IMR-90 (cell line): ENCODE results near the gene ZNF613. TPM values are rescaled to one million over a fixed set of nuclear protein-coding genes. Genes with fewer than 3 reads are reported as not detected.

Experiments
- ATAC-seq: fragments of 200-7000 bp; cut with Tn5 transposase; 2 replicates; pipeline ENCODE4 v1.9.1; 2020; ENCODE audit warnings: low read depth, mild to moderate bottlenecking, moderate library complexity
- BruUV-seq: library from RNA; stranded (reverse); fragments of 400-500 nt; replicated peaks from 2 replicates; lab custom pipeline; 2021; lab: Mats Ljungman, UMichigan
- CTCF ChIA-PET: fragments of 300-600 bp; formaldehyde crosslinking; extraction: SDS; loops from one replicate; lab custom pipeline; 2021; ENCODE audit warnings: antibody characterized with exemption; lab: Yijun Ruan, JAX
- POLR2A ChIA-PET: fragments of 300-600 bp; sonication (Branson Sonifier 250); formaldehyde crosslinking; loops from one replicate; lab custom pipeline; 2022; ENCODE audit warnings: antibody characterized with exemption; ENCODE audit not compliant: unreplicated experiment; lab: Charles Lee
- DNase-seq: peaks from one replicate; pipeline ENCODE4 v3.0.0; 2013
- H2AFZ ChIP-seq: replicated peaks from 2 replicates; pipeline ENCODE3; 2013; ENCODE audit warnings: low read length, mild to moderate bottlenecking; ENCODE audit not compliant: poor library complexity
- H2AK5ac ChIP-seq: 2 replicates; pipeline ENCODE4 v1.6.1; 2013; ENCODE audit warnings: low read depth, low read length, inconsistent platforms
- H2AK9ac ChIP-seq: replicated peaks from 2 replicates; pipeline ENCODE3; 2013; ENCODE audit warnings: mild to moderate bottlenecking, low read depth, low read length, moderate library complexity; ENCODE audit not compliant: poor library complexity
- H2BK120ac ChIP-seq: 2 replicates; pipeline ENCODE4 v1.6.1; 2013; ENCODE audit warnings: low read depth, low read length, inconsistent platforms
- H2BK15ac ChIP-seq: 3 replicates; pipeline ENCODE4 v1.6.1; 2013; ENCODE audit warnings: low read depth, low read length, inconsistent platforms
- H2BK20ac ChIP-seq: 2 replicates; pipeline ENCODE4 v1.6.1; 2013; ENCODE audit warnings: low read depth, mild to moderate bottlenecking, inconsistent platforms, low read length, moderate library complexity
- H2BK5ac ChIP-seq: 2 replicates; pipeline ENCODE4 v1.6.1; 2013; ENCODE audit warnings: mild to moderate bottlenecking, low read depth, low read length, inconsistent platforms; ENCODE audit not compliant: poor library complexity, severe bottlenecking
- H3K14ac ChIP-seq: replicated peaks from 2 replicates; pipeline ENCODE4 v1.6.1; 2013; ENCODE audit warnings: low read depth, low read length, inconsistent platforms
- H3K18ac ChIP-seq: 2 replicates; pipeline ENCODE4 v1.6.1; 2013; ENCODE audit warnings: low read depth, low read length, control low read depth
- H3K23ac ChIP-seq: 2 replicates; pipeline ENCODE4 v1.6.1; 2013; ENCODE audit warnings: low read depth, low read length, inconsistent platforms
- H3K27ac ChIP-seq: 2 replicates; pipeline ENCODE4 v1.5.1; 2013; ENCODE audit warnings: mild to moderate bottlenecking, control low read depth, low read length; ENCODE audit not compliant: insufficient read depth
- H3K27me3 ChIP-seq: 2 replicates; pipeline ENCODE4 v1.6.1; 2013; ENCODE audit warnings: low read length; ENCODE audit not compliant: control insufficient read depth, insufficient read depth
- H3K36me3 ChIP-seq: 2 replicates; pipeline ENCODE4 v1.6.1; 2013; ENCODE audit warnings: low read length, mixed read lengths; ENCODE audit not compliant: control insufficient read depth, insufficient read depth
- H3K4ac ChIP-seq: 2 replicates; pipeline ENCODE4 v1.6.1; 2013; ENCODE audit warnings: low read depth, low read length, inconsistent platforms
- H3K4me1 ChIP-seq: 2 replicates; pipeline ENCODE4 v1.6.1; 2013; ENCODE audit warnings: low read length, mixed read lengths; ENCODE audit not compliant: control insufficient read depth, insufficient read depth
- H3K4me2 ChIP-seq: 2 replicates; pipeline ENCODE4 v1.6.1; 2013; ENCODE audit warnings: low read depth, mild to moderate bottlenecking, control low read depth, low read length, moderate library complexity
- H3K4me3 ChIP-seq: 2 replicates; pipeline ENCODE4 v1.5.1; 2013; ENCODE audit warnings: low read depth, mild to moderate bottlenecking, control low read depth, low read length, moderate library complexity; ENCODE audit not compliant: insufficient read depth
- H3K56ac ChIP-seq: 2 replicates; pipeline ENCODE4 v1.6.1; 2013; ENCODE audit warnings: low read length, inconsistent platforms; ENCODE audit not compliant: insufficient read depth; ENCODE audit errors: extremely low read depth
- H3K79me1 ChIP-seq, 2 experiments: 2 replicates each; pipeline ENCODE4 v1.6.1; 2013; ENCODE audit warnings: low read length in 2 of 2, inconsistent platforms in 1 of 2, low read depth in 1 of 2
- H3K9ac ChIP-seq: 2 replicates; pipeline ENCODE4 v1.6.1; 2013; ENCODE audit warnings: low read depth, low read length, control low read depth
- H3K9me1 ChIP-seq: 2 replicates; pipeline ENCODE4 v1.6.1; 2013; ENCODE audit warnings: low read length, inconsistent platforms; ENCODE audit not compliant: insufficient read depth
- H3K9me3 ChIP-seq: 2 replicates; pipeline ENCODE4 v1.6.1; 2013; ENCODE audit warnings: low read length; ENCODE audit not compliant: control insufficient read depth, insufficient read depth
- H4K20me1 ChIP-seq: 2 replicates; pipeline ENCODE4 v1.6.1; 2013; ENCODE audit warnings: low read length, inconsistent platforms; ENCODE audit not compliant: insufficient read depth
- H4K5ac ChIP-seq: 2 replicates; pipeline ENCODE4 v1.6.1; 2013; ENCODE audit warnings: mild to moderate bottlenecking, low read depth, low read length, control low read depth
- H4K8ac ChIP-seq, 2 experiments: 2 replicates each; pipeline ENCODE4 v1.6.1; 2013; ENCODE audit warnings: low read depth in 2 of 2, low read length in 2 of 2, control low read depth in 1 of 2, inconsistent platforms in 1 of 2
- H4K91ac ChIP-seq: 2 replicates; pipeline ENCODE4 v1.6.1; 2013; ENCODE audit warnings: low read depth, low read length, inconsistent platforms; ENCODE audit not compliant: insufficient read depth
- BHLHE40 ChIP-seq: fragments of 150-350 bp; IDR thresholded peaks from 2 replicates; pipeline ENCODE4 v1.6.1; 2016; ENCODE audit warnings: mild to moderate bottlenecking, low read depth, low read length
- CEBPB ChIP-seq: IDR thresholded peaks from 2 replicates; pipeline ENCODE4 v1.6.1; 2012; ENCODE audit warnings: low read depth, low read length, improper control_type of control experiment
- ELK1 ChIP-seq: fragments of 150-350 bp; IDR thresholded peaks from 2 replicates; pipeline ENCODE4 v1.6.1; 2016; ENCODE audit warnings: low read depth, mild to moderate bottlenecking, low read length, moderate library complexity, borderline replicate concordance
- FOS ChIP-seq: fragments of 150-350 bp; IDR thresholded peaks from 2 replicates; pipeline ENCODE4 v1.6.1; 2016; ENCODE audit warnings: low read depth, low read length
- MAFK ChIP-seq: IDR thresholded peaks from 2 replicates; pipeline ENCODE4 v1.6.1; 2012; ENCODE audit warnings: low read depth, low read length, improper control_type of control experiment
- MAZ ChIP-seq: IDR thresholded peaks from 2 replicates; pipeline ENCODE4 v1.6.1; 2012; ENCODE audit warnings: low read depth, mild to moderate bottlenecking, low read length, improper control_type of control experiment, moderate library complexity, borderline replicate concordance
- MXI1 ChIP-seq: IDR thresholded peaks from 2 replicates; pipeline ENCODE4 v1.6.1; 2012; ENCODE audit warnings: low read depth, mild to moderate bottlenecking, low read length, moderate library complexity, borderline replicate concordance
- NFE2L2 ChIP-seq: fragments of 150-350 bp; IDR thresholded peaks from 2 replicates; pipeline ENCODE4 v1.6.1; 2016; ENCODE audit warnings: low read depth, mild to moderate bottlenecking, low read length
- RAD21 ChIP-seq: IDR thresholded peaks from 2 replicates; pipeline ENCODE4 v1.6.1; 2012; ENCODE audit warnings: low read length, improper control_type of control experiment
- SMC3 ChIP-seq: fragments of 150-350 bp; IDR thresholded peaks from 2 replicates; pipeline ENCODE4 v1.6.1; 2016; ENCODE audit warnings: low read depth, mild to moderate bottlenecking, antibody characterized with exemption, low read length, moderate library complexity
- USF2 ChIP-seq: fragments of 150-350 bp; IDR thresholded peaks from 2 replicates; pipeline ENCODE4 v1.6.1; 2017; ENCODE audit warnings: mild to moderate bottlenecking, antibody characterized with exemption, low read length, low read depth
- WGBS, 2 experiments: methylation state at CpG; one replicate each; pipeline versions ENCODE4 v1.1.5 to v1.1.7; 2013; ENCODE audit warnings: missing lambda C conversion rate in 2 of 2; ENCODE audit not compliant: insufficient read length in 1 of 2; ENCODE audit errors: extremely low coverage in 2 of 2; 5-methylcytosine and 5-hydroxymethylcytosine counted together
- dilution Hi-C: fragments of 300-500 bp; cut with HindIII; formaldehyde crosslinking; loops from one replicate; pipeline ENCODE4 v1.14.3; 2018; ENCODE audit warnings: low sequenced_read_pairs; ENCODE audit not compliant: unreplicated experiment
- in situ Hi-C: fragments of 300-500 bp; cut with MboI; formaldehyde crosslinking; loops from 3 replicates; pipeline ENCODE4 v1.14.3; 2019; ENCODE audit warnings: low sequenced_read_pairs, inconsistent platforms, mixed read lengths
- intact Hi-C: fragments of 100-400 bp; cut with micrococcal nuclease; formaldehyde crosslinking; loops from 2 replicates; pipeline ENCODE4 v1.10.0; 2022
- polyA plus RNA-seq, 3 experiments: library from polyadenylated mRNA; depleted of rRNA; stranded (reverse); fragments of >200 nt; gene quantifications; 2 replicates each; pipeline ENCODE4 v1.2.3, GENCODE V29; 2012; ENCODE audit warnings: low replicate concordance in 1 of 3
- total RNA-seq: library from RNA; depleted of rRNA; stranded (reverse); fragments of >200 nt; gene quantifications from 2 replicates; pipeline ENCODE4 v1.2.3, GENCODE V29; 2012
- TF ChIP-seq, protein P1 (sequence below): conservative IDR thresholded peaks from 2 replicates; pipeline ENCODE4 v1.5.1; 2012; ENCODE audit warnings: mild to moderate bottlenecking, low read depth, low read length, improper control_type of control experiment

Gene ZNF613
- total and polyA plus RNA-seq, 2 of the 4 experiments (the other 2 are of a cell fraction): 3.3 to 10.4 TPM

DNA sequence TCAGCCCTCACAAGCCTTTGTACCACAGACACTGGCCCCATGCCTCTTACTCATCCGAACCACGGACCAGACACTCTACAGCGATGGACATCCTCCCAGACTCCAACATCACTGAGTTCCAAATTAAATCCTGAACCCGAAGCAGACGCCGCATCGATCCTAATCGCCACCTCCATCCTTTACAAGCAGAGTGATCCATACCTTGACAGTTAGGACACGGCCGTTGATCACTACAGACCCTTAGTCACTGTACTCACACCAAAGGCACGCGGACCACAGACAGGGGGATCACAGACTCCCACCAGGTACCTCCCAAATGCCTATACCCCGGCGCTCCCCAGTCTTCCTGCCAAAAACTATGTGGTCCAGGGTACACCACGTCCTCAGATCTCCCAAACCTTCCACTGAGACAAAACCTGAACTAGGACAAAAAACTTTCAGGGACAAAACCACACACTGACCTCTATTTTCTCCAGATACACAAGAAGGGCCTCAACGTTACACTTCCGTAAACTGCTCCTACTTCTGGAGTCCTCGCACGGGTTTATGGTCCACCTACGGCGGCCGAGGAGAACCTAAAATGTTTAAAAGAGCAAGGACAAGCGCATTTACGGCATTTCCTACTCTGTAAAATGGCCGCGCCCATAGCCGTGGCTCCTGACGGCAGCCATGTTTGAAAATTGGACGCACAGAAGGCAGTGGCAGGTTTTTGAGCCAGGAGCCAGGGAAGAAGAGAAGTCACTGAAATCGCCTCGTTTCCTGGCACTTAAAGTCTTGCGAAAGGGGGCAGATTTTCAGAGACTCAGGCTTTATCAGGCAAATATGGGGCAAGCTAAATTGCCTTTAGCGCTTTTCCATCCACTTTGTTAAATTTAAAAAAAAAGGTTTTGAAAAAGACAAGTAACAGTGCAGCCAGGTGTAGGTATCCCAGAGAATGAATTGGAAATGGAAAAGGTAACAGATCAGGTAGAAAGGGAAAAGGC, 59.3 kb downstream of the ZNF613 start, which contains the start of gene ZNF350:
Gene ZNF350, minus strand, starts transcription at position 532 of the 983 bp plus-strand sequence. CDS start 12,480 bp downstream, outside the sequence.
- peak within 1 kb of the TSS; percentile 45 for H2BK5ac ChIP-seq
- H3K18ac ChIP-seq: no peak within 1 kb of the TSS
- ChIA-PET CTCF (no interaction called here), POLR2A (no interaction called here)
- peak within 1 kb of the TSS; percentile 38 for H3K27ac ChIP-seq
- H4K5ac ChIP-seq: peak within 1 kb of the TSS; percentile 80
- H3K9me1 ChIP-seq: no peaks in the 10 kb centered on the region
- intact Hi-C loops (no loop called here), dilution Hi-C loops (no loop called here), in situ Hi-C loops (no loop called here)
- peak within 1 kb of the TSS; percentile 63 for H3K56ac ChIP-seq
- peak within 1 kb of the TSS; percentile 14 for H4K91ac ChIP-seq
- H2BK20ac ChIP-seq: no peak within 1 kb of the TSS
- H4K8ac ChIP-seq: peak within 1 kb of the TSS; percentile 61 to 92
- peak within 1 kb of the TSS; percentile 91 for H3K4me2 ChIP-seq
- no peaks in the 10 kb centered on the region for H4K20me1 ChIP-seq
- no peak within 1 kb of the TSS for H2BK15ac ChIP-seq
- H3K9ac ChIP-seq: peak within 1 kb of the TSS; percentile 88
- BruUV-seq: TSS peak; percentile 52
- no peaks in the 10 kb centered on the region for H3K4me1 ChIP-seq
- DNase-seq: peak; percentile 97
- H3K9me3 ChIP-seq: peaks cover 14% of the 10 kb centered on the region
- peak within 1 kb of the TSS; percentile 47 for H2AK5ac ChIP-seq
- peak within 1 kb of the TSS; percentile 93 for H3K4me3 ChIP-seq
- H2AFZ ChIP-seq: peak within 1 kb of the TSS; percentile 88
- no peaks in the 10 kb centered on the region for H3K27me3 ChIP-seq
- peak within 1 kb of the TSS; percentile 79 for H2AK9ac ChIP-seq
- 0 out of 2 replicates have a peak within 1 kb of the TSS, but pooled peaks have one; percentile 40 for H3K23ac ChIP-seq
- H3K79me1 ChIP-seq: peaks cover 8 to 15% of the 10 kb centered on the region in 2 experiments; a peak in 3 of 4 replicates
- peak within 1 kb of the TSS; percentile 62 for H3K14ac ChIP-seq
- no peaks in the 10 kb centered on the region; the same call in none of the 2 replicates for H3K36me3 ChIP-seq
- H3K4ac ChIP-seq: peak within 1 kb of the TSS; percentile 47
- no peak within 1 kb of the TSS for H2BK120ac ChIP-seq
- WGBS, 2 experiments: 0% methylated on average over 11 of the region's 33 CpGs; no CpG with 5 or more reads in 1 of the 2 experiments
- peak; percentile 100 for ATAC-seq
- TF ChIP-seq BHLHE40 (peak; percentile 62), ELK1 (no peak), NFE2L2 (no peak), RAD21 (peak; percentile 11; the same call in 1 of the 2 replicates), MXI1 (peak; percentile 59; the same call in 1 of the 2 replicates), USF2 (no peak), CEBPB (no peak), FOS (0 out of 2 replicates have a peak, but pooled peaks have one; percentile 9), MAFK (peak; percentile 44; the same call in 1 of the 2 replicates), SMC3 (no peak), MAZ (peak; percentile 40; the same call in 1 of the 2 replicates)
- TF ChIP-seq, protein P1, sequence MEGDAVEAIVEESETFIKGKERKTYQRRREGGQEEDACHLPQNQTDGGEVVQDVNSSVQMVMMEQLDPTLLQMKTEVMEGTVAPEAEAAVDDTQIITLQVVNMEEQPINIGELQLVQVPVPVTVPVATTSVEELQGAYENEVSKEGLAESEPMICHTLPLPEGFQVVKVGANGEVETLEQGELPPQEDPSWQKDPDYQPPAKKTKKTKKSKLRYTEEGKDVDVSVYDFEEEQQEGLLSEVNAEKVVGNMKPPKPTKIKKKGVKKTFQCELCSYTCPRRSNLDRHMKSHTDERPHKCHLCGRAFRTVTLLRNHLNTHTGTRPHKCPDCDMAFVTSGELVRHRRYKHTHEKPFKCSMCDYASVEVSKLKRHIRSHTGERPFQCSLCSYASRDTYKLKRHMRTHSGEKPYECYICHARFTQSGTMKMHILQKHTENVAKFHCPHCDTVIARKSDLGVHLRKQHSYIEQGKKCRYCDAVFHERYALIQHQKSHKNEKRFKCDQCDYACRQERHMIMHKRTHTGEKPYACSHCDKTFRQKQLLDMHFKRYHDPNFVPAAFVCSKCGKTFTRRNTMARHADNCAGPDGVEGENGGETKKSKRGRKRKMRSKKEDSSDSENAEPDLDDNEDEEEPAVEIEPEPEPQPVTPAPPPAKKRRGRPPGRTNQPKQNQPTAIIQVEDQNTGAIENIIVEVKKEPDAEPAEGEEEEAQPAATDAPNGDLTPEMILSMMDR: no peak
